OCI-LY1 (cell line): ENCODE results near the gene C20orf144.
"Not testable (repeated sequence)": the region's sequence is repeated elsewhere in the genome, so short reads cannot be mapped to it uniquely, and the experiment has no call there.

Source experiments
- H2AFZ ChIP-seq: fragments of 200-600 bp; sonication (generic), shearing (Covaris generic); 2 replicates; pipeline ENCODE4 v1.6.0; 2014; ENCODE audit warnings: antibody characterized with exemption, mild to moderate bottlenecking, low read length
- H3F3A ChIP-seq: fragments of 200-600 bp; sonication (generic), shearing (Covaris generic); 2 replicates; pipeline ENCODE4 v1.6.0; 2014; ENCODE audit warnings: mild to moderate bottlenecking, antibody characterized with exemption, low read length, moderate library complexity; ENCODE audit not compliant: insufficient read depth
- H3K27ac ChIP-seq: fragments of 200-600 bp; sonication (generic); 2 replicates; pipeline ENCODE4 v1.5.1; 2014; ENCODE audit warnings: low read length, mixed run types, mild to moderate bottlenecking, low read depth; ENCODE audit not compliant: poor library complexity, severe bottlenecking
- H3K27me3 ChIP-seq: fragments of 200-600 bp; sonication (generic); 2 replicates; pipeline ENCODE4 v1.6.0; 2014; ENCODE audit warnings: antibody characterized with exemption, mild to moderate bottlenecking, low read length, moderate library complexity; ENCODE audit not compliant: insufficient read depth
- H3K36me3 ChIP-seq: fragments of 200-600 bp; sonication (generic); 2 replicates; pipeline ENCODE4 v1.6.1; 2014; ENCODE audit warnings: mild to moderate bottlenecking, antibody characterized with exemption, low read length, moderate library complexity, mixed read lengths; ENCODE audit not compliant: insufficient read depth
- H3K4me1 ChIP-seq: fragments of 200-600 bp; sonication (generic); 2 replicates; pipeline ENCODE4 v1.5.1; 2014; ENCODE audit warnings: mild to moderate bottlenecking, low read length, moderate library complexity; ENCODE audit not compliant: insufficient read depth, severe bottlenecking
- H3K4me2 ChIP-seq: fragments of 200-600 bp; sonication (generic), shearing (Covaris generic); 2 replicates; pipeline ENCODE4 v1.6.1; 2014; ENCODE audit warnings: low read length
- H3K4me3 ChIP-seq: fragments of 200-600 bp; sonication (generic); 2 replicates; pipeline ENCODE4 v1.5.1; 2014; ENCODE audit warnings: low read length, low read depth, mild to moderate bottlenecking, mixed read lengths; ENCODE audit not compliant: poor library complexity, severe bottlenecking
- H3K79me2 ChIP-seq: fragments of 200-600 bp; shearing (Covaris generic); 2 replicates; pipeline ENCODE4 v1.6.1; 2016; ENCODE audit warnings: mixed run types, low read length, mixed read lengths; ENCODE audit not compliant: insufficient read depth
- H3K9ac ChIP-seq: fragments of 200-600 bp; sonication (generic), shearing (Covaris generic); 2 replicates; pipeline ENCODE4 v1.6.1; 2014; ENCODE audit warnings: mild to moderate bottlenecking, low read length, mixed read lengths
- H3K9me2 ChIP-seq: fragments of 200-600 bp; sonication (generic), shearing (Covaris generic); 2 replicates; pipeline ENCODE4 v1.6.1; 2014; ENCODE audit warnings: low read depth, mild to moderate bottlenecking, low read length, mixed read lengths
- H3K9me3 ChIP-seq: fragments of 200-600 bp; shearing (Covaris generic); 2 replicates; pipeline ENCODE4 v1.6.1; 2014; ENCODE audit warnings: low read length, mixed read lengths
- H4K20me1 ChIP-seq: fragments of 200-600 bp; sonication (generic), shearing (Covaris generic); 2 replicates; pipeline ENCODE4 v1.6.0; 2016; ENCODE audit warnings: mild to moderate bottlenecking, low read length; ENCODE audit not compliant: insufficient read depth
- CTCF ChIP-seq: fragments of 200-600 bp; sonication (generic), shearing (Covaris generic); IDR thresholded peaks from 2 replicates; pipeline ENCODE4 v1.5.1; 2017; ENCODE audit warnings: mild to moderate bottlenecking, antibody characterized with exemption, low read length, moderate library complexity, mixed read lengths
- EZH2 ChIP-seq: fragments of 200-600 bp; sonication (generic), shearing (Covaris generic); IDR thresholded peaks from 2 replicates; pipeline ENCODE4 v1.8.0; 2017; ENCODE audit warnings: borderline replicate concordance, mixed run types, mild to moderate bottlenecking, antibody characterized with exemption, low read length, moderate library complexity, mixed read lengths

Gene C20orf144

GRCh38 chr20:33629533-33629932 is 32.6 kb upstream of the C20orf144 start:
- H3K79me2 ChIP-seq = no peaks in the 10 kb centered on the region
- peaks cover 66% of the 10 kb centered on the region for H3K36me3 ChIP-seq

GRCh38 chr20:33629979-33630378 is 32.1 kb upstream of the C20orf144 start:
- Histone ChIP-seq H3K9me3 (no peaks in the 10 kb centered on the region), H3K27ac (no peak overlapping the region), H3K4me1 (no peaks in the 10 kb centered on the region), H3K9me2 (no peaks in the 10 kb centered on the region), H3K79me2 (no peaks in the 10 kb centered on the region), H3K4me2 (no peak overlapping the region), H3K36me3 (peaks cover 62% of the 10 kb centered on the region), H3F3A (no peaks in the 10 kb centered on the region), H3K4me3 (no peak overlapping the region), H2AFZ (no peak overlapping the region), H3K27me3 (no peaks in the 10 kb centered on the region), H4K20me1 (no peaks in the 10 kb centered on the region), H3K9ac (no peak overlapping the region)
- TF ChIP-seq EZH2 (no peak), CTCF (no peak)

More at GRCh38 chr20:33629533-33629932, 32.6 kb upstream of the C20orf144 start:
- Histone ChIP-seq H3F3A (no peaks in the 10 kb centered on the region), H3K4me2 (no peak overlapping the region), H3K9me2 (no peaks in the 10 kb centered on the region), H3K27ac (no peak overlapping the region), H3K4me1 (no peaks in the 10 kb centered on the region), H3K4me3 (no peak overlapping the region), H3K27me3 (no peaks in the 10 kb centered on the region), H2AFZ (no peak overlapping the region), H4K20me1 (no peaks in the 10 kb centered on the region), H3K9ac (no peak overlapping the region), H3K9me3 (no peaks in the 10 kb centered on the region)
- TF ChIP-seq CTCF (no peak), EZH2 (no peak)

GRCh38 chr20:33630507-33630906 is 31.6 kb upstream of the C20orf144 start:
- Histone ChIP-seq H3K9ac (no peak overlapping the region), H4K20me1 (no peaks in the 10 kb centered on the region), H3K79me2 (no peaks in the 10 kb centered on the region)

GRCh38 chr20:33631910-33632309 is 30.2 kb upstream of the C20orf144 start:
- H3K4me2 ChIP-seq, H3K4me3 ChIP-seq, H4K20me1 ChIP-seq, H3K27me3 ChIP-seq, H3K4me1 ChIP-seq, H3K9me2 ChIP-seq, H3K79me2 ChIP-seq, H3F3A ChIP-seq, H3K9ac ChIP-seq, H3K27ac ChIP-seq, H3K9me3 ChIP-seq, H2AFZ ChIP-seq: not testable (repeated sequence)
- peaks cover 51% of the 10 kb centered on the region for H3K36me3 ChIP-seq

More at GRCh38 chr20:33630507-33630906, 31.6 kb upstream of the C20orf144 start:
- no peaks in the 10 kb centered on the region for H3F3A ChIP-seq
- no peaks in the 10 kb centered on the region for H3K27me3 ChIP-seq
- no peak overlapping the region for H2AFZ ChIP-seq
- no peaks in the 10 kb centered on the region for H3K9me2 ChIP-seq
- TF ChIP-seq CTCF (no peak), EZH2 (no peak)
- no peak overlapping the region for H3K4me3 ChIP-seq
- H3K4me1 ChIP-seq = no peaks in the 10 kb centered on the region
- no peak overlapping the region for H3K4me2 ChIP-seq
- peaks cover 57% of the 10 kb centered on the region for H3K36me3 ChIP-seq
- H3K9me3 ChIP-seq = no peaks in the 10 kb centered on the region
- H3K27ac ChIP-seq = no peak overlapping the region
